Calu3 (cell line): ENCODE measurements around the gene MPZ. TPM values are rescaled to one million over a fixed set of nuclear protein-coding genes. Genes with fewer than 3 reads are reported as not detected.

Source experiments
- BruUV-seq: library from RNA; stranded (reverse); fragments of 400-500 nt; replicated peaks from 2 replicates; lab custom pipeline; 2021; lab: Mats Ljungman, UMichigan
- CTCF ChIA-PET: fragments of 300-600 bp; sonication (Branson Sonifier 250); formaldehyde crosslinking; loops from one replicate; lab custom pipeline; 2022; ENCODE audit warnings: antibody characterized with exemption; lab: Charles Lee
- DNase-seq: peaks from one replicate; pipeline ENCODE4 v3.0.0; 2022
- H3K27ac Mint-ChIP-seq: one replicate; pipeline ENCODE4 v1.8.0; 2022; ENCODE audit warnings: mixed read lengths; ENCODE audit not compliant: unreplicated experiment
- H3K27me3 Mint-ChIP-seq: one replicate; pipeline ENCODE4 v1.8.0; 2022; ENCODE audit warnings: mixed read lengths; ENCODE audit not compliant: unreplicated experiment
- H3K36me3 Mint-ChIP-seq: one replicate; pipeline ENCODE4 v1.8.0; 2022; ENCODE audit warnings: mild to moderate bottlenecking, moderate library complexity, mixed read lengths; ENCODE audit not compliant: insufficient read depth, unreplicated experiment
- H3K4me1 Mint-ChIP-seq: one replicate; pipeline ENCODE4 v1.8.0; 2022; ENCODE audit warnings: mild to moderate bottlenecking, low read depth, mixed read lengths; ENCODE audit not compliant: unreplicated experiment
- H3K4me3 Mint-ChIP-seq: one replicate; pipeline ENCODE4 v1.8.0; 2022; ENCODE audit warnings: mild to moderate bottlenecking, low read depth, moderate library complexity, mixed read lengths; ENCODE audit not compliant: unreplicated experiment
- H3K9me3 Mint-ChIP-seq: one replicate; pipeline ENCODE4 v1.8.0; 2022; ENCODE audit warnings: low read depth, mixed read lengths; ENCODE audit not compliant: unreplicated experiment
- intact Hi-C: fragments of 100-400 bp; cut with micrococcal nuclease; formaldehyde crosslinking; loops from one replicate; pipeline ENCODE4 v1.10.0; 2022; ENCODE audit not compliant: unreplicated experiment
- total RNA-seq: library from RNA; stranded (reverse); gene quantifications from 2 replicates; pipeline ENCODE4 v1.2.3, GENCODE V29; 2022
- TF ChIP-seq, protein P1 (sequence below): fragments of 200-600 bp; IDR thresholded peaks from one replicate; pipeline ENCODE4 v1.8.0; 2022; ENCODE audit warnings: antibody characterized with exemption; ENCODE audit not compliant: unreplicated experiment

MPZ gene
- total RNA-seq, 1 experiment from 2014 or later, result 0.47 TPM

DNA sequence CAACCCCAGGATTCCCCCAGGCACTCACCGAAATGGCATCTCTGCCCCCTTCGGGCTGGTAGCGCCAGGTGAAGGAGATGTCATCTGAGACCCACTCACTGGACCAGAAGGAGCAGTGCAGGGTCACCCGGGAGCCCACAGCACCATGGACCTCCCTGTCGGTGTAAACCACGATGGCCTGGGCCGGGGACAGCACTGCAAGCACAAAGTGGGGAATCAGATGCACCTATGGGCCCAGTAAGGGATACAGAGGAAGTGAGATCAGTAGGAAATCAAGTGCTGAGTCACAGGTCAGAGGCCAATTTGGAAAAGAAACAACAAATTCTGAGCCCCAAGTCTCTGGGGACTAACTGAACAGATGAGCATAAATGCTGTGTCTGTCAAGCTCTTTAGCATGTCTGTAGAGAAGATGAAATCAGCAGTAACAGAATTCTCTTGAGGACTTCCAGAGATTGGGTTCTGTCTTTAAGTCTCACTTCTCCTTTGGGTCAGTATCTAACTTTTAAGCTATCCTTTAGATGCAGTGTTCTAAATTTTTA, 2.5 kb downstream of the MPZ start:
- Mint-ChIP-seq H3K27ac (no peak overlapping the region), H3K36me3 (no peaks in the 10 kb centered on the region), H3K9me3 (no peaks in the 10 kb centered on the region), H3K4me1 (peaks cover 22% of the 10 kb centered on the region), H3K4me3 (no peak overlapping the region), H3K27me3 (peaks cover 14% of the 10 kb centered on the region)
- BruUV-seq, result no TSS peak
- TF ChIP-seq, protein P1, sequence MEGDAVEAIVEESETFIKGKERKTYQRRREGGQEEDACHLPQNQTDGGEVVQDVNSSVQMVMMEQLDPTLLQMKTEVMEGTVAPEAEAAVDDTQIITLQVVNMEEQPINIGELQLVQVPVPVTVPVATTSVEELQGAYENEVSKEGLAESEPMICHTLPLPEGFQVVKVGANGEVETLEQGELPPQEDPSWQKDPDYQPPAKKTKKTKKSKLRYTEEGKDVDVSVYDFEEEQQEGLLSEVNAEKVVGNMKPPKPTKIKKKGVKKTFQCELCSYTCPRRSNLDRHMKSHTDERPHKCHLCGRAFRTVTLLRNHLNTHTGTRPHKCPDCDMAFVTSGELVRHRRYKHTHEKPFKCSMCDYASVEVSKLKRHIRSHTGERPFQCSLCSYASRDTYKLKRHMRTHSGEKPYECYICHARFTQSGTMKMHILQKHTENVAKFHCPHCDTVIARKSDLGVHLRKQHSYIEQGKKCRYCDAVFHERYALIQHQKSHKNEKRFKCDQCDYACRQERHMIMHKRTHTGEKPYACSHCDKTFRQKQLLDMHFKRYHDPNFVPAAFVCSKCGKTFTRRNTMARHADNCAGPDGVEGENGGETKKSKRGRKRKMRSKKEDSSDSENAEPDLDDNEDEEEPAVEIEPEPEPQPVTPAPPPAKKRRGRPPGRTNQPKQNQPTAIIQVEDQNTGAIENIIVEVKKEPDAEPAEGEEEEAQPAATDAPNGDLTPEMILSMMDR, result no peak
- no peak for DNase-seq
- CTCF ChIA-PET, result interaction anchor here (0.6 kb wide), 1 partner anchor 13 kb away, joined by 3 read pairs; no protein-coding TSS in a partner anchor
- intact Hi-C loops, result no loop called here

DNA sequence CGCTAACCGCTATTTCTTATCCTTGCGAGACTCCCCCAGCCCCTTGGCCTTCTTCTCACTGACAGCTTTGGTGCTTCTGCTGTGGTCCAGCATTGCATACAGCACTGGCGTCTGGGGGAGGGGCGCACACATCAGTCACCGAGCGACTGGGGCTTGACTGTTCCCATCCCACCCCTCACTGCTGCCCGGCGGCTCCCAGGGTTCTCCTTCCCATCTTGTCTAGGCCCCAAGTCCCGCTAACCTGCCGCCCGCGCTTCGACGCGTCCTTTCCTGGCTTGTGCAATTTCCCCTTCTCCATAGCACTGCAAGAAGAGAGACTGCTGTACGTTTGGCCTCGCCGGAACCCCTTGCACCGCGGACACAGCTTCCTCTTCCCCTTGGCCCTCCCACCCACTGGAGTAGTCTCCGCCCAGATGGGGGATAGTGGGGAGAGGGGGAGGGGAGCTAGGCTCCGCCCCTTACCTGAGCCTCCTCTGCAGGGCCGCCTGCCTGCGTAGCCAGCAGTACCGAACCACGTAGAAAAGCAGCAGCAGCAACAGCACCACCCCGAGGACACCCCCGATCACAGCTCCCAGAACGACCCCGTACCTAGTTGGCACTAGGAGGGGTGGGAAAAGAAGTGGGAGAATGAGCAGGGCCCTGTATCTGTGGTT, 3.8 kb downstream of the MPZ start:
- no peak for DNase-seq
- Mint-ChIP-seq H3K4me1 (peaks cover 22% of the 10 kb centered on the region), H3K9me3 (no peaks in the 10 kb centered on the region), H3K36me3 (no peaks in the 10 kb centered on the region), H3K27ac (no peak overlapping the region), H3K27me3 (peaks cover 5% of the 10 kb centered on the region), H3K4me3 (no peak overlapping the region)
- BruUV-seq, result no TSS peak
- intact Hi-C loops, result no loop called here
- TF ChIP-seq, protein P1, result no peak
- CTCF ChIA-PET, result interaction anchor here (0.6 kb wide), 1 partner anchor 173 kb away, joined by 3 read pairs; the partner anchor contains the start of gene DEDD

DNA sequence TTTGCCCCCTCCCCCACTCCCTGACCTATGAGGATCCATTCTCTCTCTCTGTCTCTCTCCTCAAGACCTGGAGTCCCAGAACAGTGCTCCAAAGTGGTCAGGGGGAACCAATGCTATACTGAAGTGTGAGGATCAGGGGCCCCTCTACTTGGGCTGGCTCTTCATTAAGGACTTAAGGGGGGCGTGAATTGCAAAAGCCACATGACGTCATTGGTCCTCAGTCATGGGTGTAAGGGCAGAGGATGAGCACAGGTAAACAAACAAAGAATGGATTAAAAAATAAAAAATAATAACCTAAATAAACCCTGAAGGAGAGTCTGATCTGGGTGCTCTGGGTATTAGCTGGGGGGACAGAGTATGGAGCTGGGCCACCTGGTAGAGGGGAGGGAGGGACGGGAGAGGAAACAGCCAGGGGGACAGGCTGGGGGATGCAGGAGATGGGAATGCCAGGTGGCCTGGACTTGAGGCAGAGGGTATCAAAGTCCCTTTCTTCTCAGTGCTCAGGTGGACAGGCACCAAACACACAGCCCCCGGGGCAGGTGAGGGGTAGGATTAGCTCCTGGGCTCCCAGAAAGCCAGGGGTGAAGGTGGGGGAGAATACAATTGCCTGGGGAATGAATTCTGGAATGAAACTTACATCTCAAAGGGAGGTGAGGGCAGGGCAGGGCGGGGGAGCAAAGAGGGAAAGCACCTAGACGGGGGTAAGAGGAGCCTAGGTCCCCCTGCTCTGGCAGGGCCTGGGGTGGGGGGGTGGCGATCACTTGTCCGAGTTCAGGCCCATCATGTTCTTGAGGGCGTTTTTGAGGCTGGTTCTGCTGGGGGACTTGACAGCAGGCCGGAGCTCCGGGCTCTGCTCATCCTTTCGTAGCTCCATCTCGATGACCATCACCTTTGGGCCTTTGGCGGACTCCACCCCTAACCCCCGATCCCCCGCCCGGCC, 4.6 kb downstream of the MPZ start:
- no peak overlapping the region for H3K4me3 Mint-ChIP-seq
- no peaks in the 10 kb centered on the region for H3K36me3 Mint-ChIP-seq
- intact Hi-C loops, result no loop called here
- H3K27me3 Mint-ChIP-seq, result no peaks in the 10 kb centered on the region
- no peaks in the 10 kb centered on the region for H3K9me3 Mint-ChIP-seq
- BruUV-seq, result no TSS peak
- DNase-seq, result no peak
- H3K27ac Mint-ChIP-seq, result no peak overlapping the region
- CTCF ChIA-PET, result no interaction called here
- peaks cover 22% of the 10 kb centered on the region for H3K4me1 Mint-ChIP-seq
- TF ChIP-seq, protein P1, result no peak

DNA sequence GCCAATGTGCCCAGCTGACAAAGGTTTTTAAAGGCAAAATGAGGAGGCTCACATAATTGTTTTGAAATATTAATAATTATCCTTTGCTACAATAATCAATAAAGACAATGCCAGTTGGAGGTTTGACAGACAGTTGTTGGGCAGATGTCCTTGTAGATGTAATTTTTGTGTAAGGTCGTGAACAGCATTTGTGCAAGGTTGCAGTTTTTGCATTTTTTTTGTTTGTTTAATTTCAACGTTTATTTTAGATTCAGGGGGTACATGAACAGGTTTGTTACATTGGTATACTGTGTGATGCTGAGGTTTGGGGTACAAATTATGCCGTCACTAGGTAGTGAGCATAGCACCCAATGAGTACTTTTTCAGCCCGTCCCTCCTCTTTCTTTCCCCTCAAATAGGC, 9.3 kb downstream of the MPZ start:
- CTCF ChIA-PET, result no interaction called here
- H3K27ac Mint-ChIP-seq, result no peak overlapping the region

More for the DNA sequence above, 9.3 kb downstream of the MPZ start:
- Mint-ChIP-seq H3K9me3 (no peaks in the 10 kb centered on the region), H3K36me3 (no peaks in the 10 kb centered on the region), H3K4me1 (no peaks in the 10 kb centered on the region), H3K27me3 (no peaks in the 10 kb centered on the region), H3K4me3 (no peak overlapping the region)
- TF ChIP-seq, protein P1, result no peak
- intact Hi-C loops, result no loop called here
- no TSS peak for BruUV-seq
- no peak for DNase-seq
